Islet precursor cell (in vitro differentiated cells): ENCODE measurements around the gene NCS1.
"Not testable (repeated sequence)": the region's sequence is repeated elsewhere in the genome, so short reads cannot be mapped to it uniquely, and the experiment has no call there.

Experiments
- DNase-seq: peaks from one replicate; pipeline ENCODE4 v3.0.0-alpha.2; 2018

Gene NCS1

GRCh38 chr9:130241198-130241535 lies 69.0 kb downstream of the NCS1 start:
- peak; percentile 24 for DNase-seq

DNA sequence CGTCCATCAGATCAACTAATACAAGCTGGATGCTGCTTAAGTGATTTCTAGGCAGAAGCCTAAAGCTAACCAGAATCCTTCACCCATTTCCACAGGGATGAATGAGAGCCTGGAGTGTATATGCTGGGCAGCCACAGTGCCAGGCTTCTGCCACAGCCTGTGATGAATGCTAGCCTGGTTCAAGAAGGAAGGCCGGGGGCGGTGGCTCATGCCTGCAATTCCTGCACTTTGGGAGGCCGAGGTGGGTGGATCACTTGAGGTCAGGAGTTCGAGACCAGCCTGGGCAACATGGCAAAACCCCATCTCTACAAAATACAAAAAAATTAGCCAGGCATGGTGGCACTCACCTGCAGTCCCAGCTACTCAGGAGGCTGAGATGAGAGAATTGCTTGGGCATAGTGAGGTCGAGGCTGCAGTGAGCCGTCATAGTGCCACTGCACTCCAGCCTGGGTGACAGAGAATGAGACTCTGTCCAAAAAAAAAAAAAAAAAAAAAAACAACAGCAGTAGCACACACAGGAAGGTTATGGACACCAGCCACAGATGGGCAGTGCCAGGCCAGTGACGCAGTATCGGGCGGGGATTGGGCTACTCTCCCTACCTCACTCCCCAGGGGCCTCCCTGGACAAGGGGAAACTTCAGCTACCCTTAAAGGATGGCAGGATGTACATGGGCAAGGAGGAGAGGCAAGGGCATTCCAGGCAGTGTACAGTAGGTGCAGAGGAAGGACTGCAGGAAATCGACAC lies 70.2 kb downstream of the NCS1 start:
- peak; percentile 40 for DNase-seq

- peak; percentile 86 for DNase-seq
These were observed 71.0 kb downstream of the NCS1 start for GRCh38 chr9:130243015-130243881.

DNA sequence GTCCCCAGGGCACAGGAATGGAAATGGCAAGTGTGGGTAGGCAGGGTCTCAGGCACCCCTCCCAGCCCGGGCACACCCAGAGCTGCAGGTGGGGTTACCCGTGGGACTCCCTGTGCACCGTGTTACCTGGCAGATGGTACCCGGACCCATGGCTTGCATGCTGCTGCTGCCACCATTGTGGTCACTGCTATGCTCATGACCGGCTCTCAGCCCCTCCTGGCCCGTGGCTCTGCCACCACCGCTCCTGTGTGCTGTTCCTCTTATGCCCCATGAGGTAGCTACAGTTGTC lies 71.6 kb downstream of the NCS1 start:
- DNase-seq, result peak; percentile 40

DNA sequence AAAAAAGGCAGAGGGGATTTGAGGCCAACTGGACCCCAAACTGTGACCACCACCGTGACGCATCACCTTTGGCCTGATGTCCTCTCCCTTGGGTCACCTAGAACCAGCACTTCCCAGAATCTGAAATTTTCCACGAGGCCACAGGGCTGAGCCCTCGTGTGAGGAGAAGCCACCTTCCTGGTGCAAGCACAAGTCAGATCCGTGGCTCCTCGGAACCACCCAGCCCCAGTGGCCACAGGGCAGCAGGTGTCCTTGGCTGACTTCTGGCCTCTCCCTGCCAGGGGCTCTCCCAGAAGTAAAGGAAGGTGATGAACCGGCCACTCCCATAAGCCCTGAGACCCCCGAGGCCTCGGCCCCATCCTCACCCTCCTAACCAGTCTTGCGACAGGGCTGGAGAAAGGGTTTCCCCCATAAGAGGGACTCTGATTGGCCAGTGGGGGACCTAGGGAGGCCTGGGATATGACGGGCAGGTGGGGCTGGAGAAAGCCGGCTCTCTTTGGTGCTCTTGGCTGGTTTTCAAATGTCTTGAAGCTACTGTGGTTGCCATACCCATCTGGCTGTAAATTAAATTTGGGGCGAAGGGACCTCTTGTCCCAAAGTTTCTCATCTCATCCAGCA lies 72.5 kb downstream of the NCS1 start:
- DNase-seq, result peak; percentile 46

GRCh38 chr9:130245474-130245873 lies 73.3 kb downstream of the NCS1 start:
- peak; percentile 29 for DNase-seq

DNA sequence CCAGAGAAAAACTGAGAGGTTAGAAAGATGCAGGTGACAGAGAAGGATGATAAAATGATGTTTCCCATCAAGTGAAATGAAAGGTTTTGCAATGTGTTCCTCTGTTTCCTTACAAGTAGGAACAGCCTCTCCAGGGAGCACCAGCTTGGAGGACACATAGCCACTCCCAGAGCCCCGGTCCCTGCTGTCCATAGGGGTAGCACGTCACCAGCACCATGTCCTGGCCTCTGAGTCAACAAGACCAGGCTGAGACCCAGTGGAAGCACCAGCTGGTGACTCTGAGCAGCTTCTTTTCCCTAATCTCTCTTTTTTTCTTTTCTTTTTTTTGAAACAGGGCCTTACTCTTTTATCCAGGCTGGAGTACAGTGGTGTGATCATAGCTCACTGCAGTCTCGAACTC lies 73.9 kb downstream of the NCS1 start:
- DNase-seq, result peak; percentile 44

GRCh38 chr9:130254747-130255630 lies 82.8 kb downstream of the NCS1 start:
- no peak for DNase-seq

DNA sequence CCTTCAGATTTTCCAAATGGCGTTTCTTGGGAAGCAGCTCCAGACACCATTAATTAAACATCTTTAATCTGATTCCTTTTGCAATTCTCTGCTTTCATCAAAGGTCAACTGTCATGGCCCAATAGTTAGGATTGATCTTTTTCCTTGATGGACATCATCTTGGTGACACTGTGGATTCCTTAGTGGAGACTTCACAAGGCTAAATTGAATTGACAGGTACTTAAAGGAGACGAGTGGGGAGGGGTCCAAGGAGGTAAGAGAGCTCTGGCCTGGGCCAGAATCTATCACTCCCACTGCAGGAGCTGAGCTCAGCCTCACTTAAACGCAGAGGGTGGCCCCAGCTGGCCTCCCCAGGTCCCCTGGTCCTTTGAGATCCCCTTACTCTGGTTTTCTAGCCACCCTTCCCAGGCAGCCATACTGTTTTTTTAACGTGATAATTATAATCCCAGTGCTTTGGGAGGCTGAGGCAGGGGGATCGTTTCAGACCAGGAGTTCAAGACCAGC lies 83.5 kb downstream of the NCS1 start:
- no peak for DNase-seq

GRCh38 chr9:130256644-130257043 lies 84.4 kb downstream of the NCS1 start:
- DNase-seq, result no peak

- DNase-seq, result not testable (repeated sequence)
These were observed 85.9 kb downstream of the NCS1 start for GRCh38 chr9:130258137-130258536.

DNA sequence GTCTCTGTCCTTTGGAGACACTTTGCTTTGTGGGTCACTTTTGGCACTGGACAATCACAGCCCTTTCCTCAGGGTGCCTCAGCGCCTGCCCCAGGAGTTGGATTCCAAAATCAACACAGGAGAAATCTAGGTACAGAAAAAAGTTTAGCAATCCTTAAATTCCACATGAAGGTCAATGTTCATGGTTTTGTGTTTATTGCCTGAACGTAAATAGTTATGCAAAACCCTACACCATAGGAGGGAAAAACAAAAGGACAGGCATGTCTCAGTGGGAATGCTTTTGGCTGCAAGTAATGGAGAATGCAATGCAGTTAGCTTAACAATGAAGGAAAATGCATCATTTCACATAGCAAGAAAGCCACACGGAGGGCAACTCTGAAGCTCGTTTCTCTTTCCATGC lies 86.8 kb downstream of the NCS1 start:
- DNase-seq, result no peak

DNA sequence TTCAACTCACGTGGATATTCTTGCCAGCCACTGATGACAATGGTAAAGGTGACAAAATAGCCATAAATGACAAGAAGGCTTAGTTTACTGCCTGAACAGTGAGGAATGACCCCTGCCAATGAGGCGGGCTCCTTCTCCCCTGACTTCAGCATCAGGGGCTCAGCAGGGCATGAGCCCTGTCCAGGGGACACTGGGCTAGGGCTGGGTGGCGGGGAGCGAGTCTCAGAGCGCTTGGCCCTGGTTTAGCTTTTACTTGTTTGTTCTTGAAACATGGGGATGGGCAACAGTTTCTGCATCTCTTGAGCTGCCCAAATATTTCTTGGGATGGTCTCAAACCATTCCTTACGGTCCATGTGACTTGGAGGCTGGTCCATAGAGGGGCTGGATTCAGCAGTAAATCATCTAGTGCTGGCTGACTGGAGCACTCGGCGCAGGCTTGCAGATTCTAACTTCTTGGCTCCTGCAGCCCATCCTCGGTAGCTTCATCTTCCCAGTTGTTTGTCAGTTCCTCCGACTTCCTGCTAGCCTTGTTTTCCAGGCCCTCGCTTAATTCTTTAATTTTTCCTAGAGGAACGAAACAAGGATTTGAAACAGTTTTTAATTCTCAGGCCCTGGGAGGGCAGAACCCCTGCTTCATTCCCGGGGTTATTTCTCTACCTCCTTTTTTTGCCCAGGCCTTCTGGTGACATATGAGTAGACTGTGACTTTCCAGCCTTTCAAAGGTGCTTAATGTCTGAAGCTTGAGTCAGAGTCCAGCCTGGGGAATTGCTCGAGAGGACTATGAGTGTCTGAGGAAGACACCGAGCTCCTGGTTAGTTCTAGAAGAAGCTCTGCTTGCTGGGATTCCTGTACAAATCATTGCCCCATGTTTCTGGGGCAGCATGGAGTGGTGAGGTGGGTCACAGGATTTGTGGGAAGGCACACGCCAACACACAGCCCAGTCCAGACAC lies 88.9 kb downstream of the NCS1 start:
- DNase-seq, result no peak

GRCh38 chr9:130262061-130262745 lies 90.0 kb downstream of the NCS1 start:
- DNase-seq, result no peak

DNA sequence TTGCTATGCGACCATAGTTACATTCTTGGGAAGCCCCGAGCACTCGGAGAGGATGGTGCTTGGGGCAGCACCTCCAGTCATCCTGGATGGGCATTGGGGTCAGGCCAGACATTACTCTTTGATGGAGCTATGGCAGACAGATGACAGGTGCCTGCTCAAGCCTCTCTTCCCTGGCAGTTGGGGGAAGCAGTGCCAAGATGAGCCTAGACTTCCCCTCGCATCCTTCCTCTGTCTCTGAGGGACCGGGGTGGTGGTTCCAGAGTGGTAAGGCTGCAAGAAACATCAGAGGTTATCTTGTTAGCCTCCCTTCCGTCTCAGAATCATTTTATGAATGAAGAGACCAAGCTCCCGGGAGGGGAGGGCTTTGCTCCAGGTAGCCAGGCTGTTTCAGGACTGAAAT lies 90.6 kb downstream of the NCS1 start:
- no peak for DNase-seq

GRCh38 chr9:130263601-130264413 lies 91.6 kb downstream of the NCS1 start:
- no peak for DNase-seq

DNA sequence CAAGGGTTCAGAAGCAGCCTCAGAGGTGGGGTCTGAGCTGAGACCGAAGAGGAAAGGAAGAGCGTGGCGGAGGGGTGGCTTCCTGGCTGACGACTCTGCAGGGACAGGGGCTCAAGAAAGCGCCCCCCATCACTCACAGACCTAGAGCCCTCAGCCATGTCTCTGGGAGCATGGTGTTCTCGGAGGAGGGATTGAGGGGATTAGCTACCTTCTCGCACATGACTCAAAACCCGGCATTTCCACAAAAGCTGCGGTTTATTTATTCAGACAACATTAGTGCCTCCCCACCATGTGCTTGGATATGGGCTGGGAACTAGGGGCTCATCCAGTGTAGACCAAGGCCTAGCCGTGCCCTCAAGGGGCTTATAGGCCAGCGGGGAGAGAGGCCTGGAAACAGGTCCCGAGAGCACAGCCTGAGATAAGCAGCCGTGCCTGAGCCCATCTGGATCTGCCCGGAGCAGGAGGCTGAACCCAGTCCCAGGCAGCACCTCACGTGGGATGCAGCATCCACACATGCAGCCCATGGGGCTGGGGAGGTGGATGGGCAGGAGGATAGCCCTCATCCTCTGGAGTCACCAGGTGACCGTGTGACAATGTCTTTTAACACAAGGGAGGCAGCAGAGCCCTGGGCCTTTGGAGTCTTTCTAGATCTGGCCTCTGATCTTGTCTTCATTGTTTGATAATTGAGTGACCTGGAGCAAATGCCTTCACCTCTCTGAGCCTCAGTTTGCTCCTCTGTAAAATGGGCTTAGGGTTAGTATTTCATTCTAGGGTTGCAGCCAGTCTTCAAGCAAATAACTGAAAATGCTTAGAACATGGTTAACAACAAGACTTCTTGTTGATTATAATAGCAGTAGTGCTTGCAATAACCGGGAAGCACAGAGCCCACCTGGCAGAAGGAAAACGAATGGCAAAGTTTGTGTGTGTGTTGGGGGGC lies 92.5 kb downstream of the NCS1 start:
- DNase-seq, result no peak

- DNase-seq, result peak; percentile 82
These were observed 93.4 kb downstream of the NCS1 start, which contains the start of gene HMCN2 for GRCh38 chr9:130265431-130266235. Gene HMCN2 (plus strand): TSS chr9:130265760. CDS start chr9:130265879, 119 bp downstream.
